Frontal cortex (tissue), 4 donors: ENCODE measurements around the gene TMEM40. TPM values are rescaled to one million over a fixed set of nuclear protein-coding genes. Genes with fewer than 3 reads are reported as not detected.
"Not testable (repeated sequence)": the region's sequence is repeated elsewhere in the genome, so short reads cannot be mapped to it uniquely, and the experiment has no call there.

Source experiments
- DNase-seq, 2 donors: peaks; one replicate each; pipeline ENCODE4 v3.0.0; 2012; ENCODE audit warnings: low spot score in 2 of 2
- FAIRE-seq: peaks from 2 replicates; lab custom pipeline; 2012; peaks lifted over from hg19 to GRCh38; lab: Jason Lieb, UNC
- total RNA-seq: library from RNA; depleted of rRNA; stranded (reverse); fragments of >200 nt; gene quantifications from one replicate; pipeline ENCODE4 v1.2.3, GENCODE V29; 2014
- donor health status: control.
- donor health status: control.
- donor health status: control.

Gene TMEM40
- total RNA-seq, 1 donor from 2014 or later, result not detected

- FAIRE-seq (no peak), DNase-seq (no peak)
Observed at GRCh38 chr3:12725436-12725835, 33.6 kb downstream of the TMEM40 start.

- DNase-seq (no peak), FAIRE-seq (no peak)
Observed at GRCh38 chr3:12724794-12725193, 34.3 kb downstream of the TMEM40 start.

- not testable (repeated sequence) for FAIRE-seq, DNase-seq
Observed at GRCh38 chr3:12723362-12723761, 35.7 kb downstream of the TMEM40 start.

- FAIRE-seq (no peak), DNase-seq (no peak)
Observed at GRCh38 chr3:12722226-12722625, 36.8 kb downstream of the TMEM40 start.

GRCh38 chr3:12719984-12720898 lies 38.8 kb downstream of the TMEM40 start:
- DNase-seq, result peak; percentile 40 to 78
- FAIRE-seq, result no peak

GRCh38 chr3:12719541-12719940 lies 39.5 kb downstream of the TMEM40 start:
- DNase-seq, result no peak
- FAIRE-seq, result no peak

GRCh38 chr3:12716605-12717151 lies 42.4 kb downstream of the TMEM40 start:
- no peak for DNase-seq
- no peak for FAIRE-seq

GRCh38 chr3:12714278-12714677 lies 44.8 kb downstream of the TMEM40 start:
- DNase-seq, result no peak
- FAIRE-seq, result no peak

GRCh38 chr3:12710062-12710461 lies 49.0 kb downstream of the TMEM40 start:
- no peak for FAIRE-seq
- no peak for DNase-seq

- DNase-seq (no peak), FAIRE-seq (no peak)
Observed at GRCh38 chr3:12709334-12709733, 49.7 kb downstream of the TMEM40 start.

GRCh38 chr3:12708584-12709192 lies 50.4 kb downstream of the TMEM40 start:
- FAIRE-seq (no peak), DNase-seq (no peak)

- DNase-seq, result no peak
- no peak for FAIRE-seq
Observed at GRCh38 chr3:12707449-12707848, 51.6 kb downstream of the TMEM40 start.

GRCh38 chr3:12706504-12707253 lies 52.4 kb downstream of the TMEM40 start:
- peak in 1 of 2 donors; percentile 39 for DNase-seq
- FAIRE-seq, result no peak

- no peak for FAIRE-seq
- no peak for DNase-seq
Observed at GRCh38 chr3:12705981-12706380, 53.1 kb downstream of the TMEM40 start.

GRCh38 chr3:12705374-12705926 lies 53.6 kb downstream of the TMEM40 start:
- no peak for DNase-seq
- FAIRE-seq, result no peak

GRCh38 chr3:12702501-12702900 lies 56.6 kb downstream of the TMEM40 start:
- FAIRE-seq, result no peak
- DNase-seq, result no peak

- not testable (repeated sequence) for DNase-seq, FAIRE-seq
Observed at GRCh38 chr3:12701601-12702000, 57.5 kb downstream of the TMEM40 start.

GRCh38 chr3:12700800-12701199 lies 58.3 kb downstream of the TMEM40 start:
- FAIRE-seq, result no peak
- DNase-seq, result no peak

- FAIRE-seq (no peak), DNase-seq (no peak)
Observed at GRCh38 chr3:12695916-12696315, 63.1 kb downstream of the TMEM40 start.

- FAIRE-seq (no peak), DNase-seq (no peak)
Observed at GRCh38 chr3:12695112-12695511, 63.9 kb downstream of the TMEM40 start.
